Astrocyte of the spinal cord (primary cell): Measurements from ENCODE around the gene RUNDC3A.
"Not testable (repeated sequence)": the region's sequence is repeated elsewhere in the genome, so short reads cannot be mapped to it uniquely, and the experiment has no call there.

Experiments
- DNase-seq: peaks from one replicate; pipeline ENCODE4 v3.0.0; 2011; ENCODE audit warnings: low read depth, low spot score
- H3K4me3 ChIP-seq: 2 replicates; pipeline ENCODE4 v1.5.1; 2011; ENCODE audit warnings: low read depth, mild to moderate bottlenecking, low read length, moderate library complexity
- in situ Hi-C: cut with HindIII; loops from 2 replicates; pipeline ENCODE4 v1.10.0; 2017; ENCODE audit warnings: low sequenced_read_pairs
- TF ChIP-seq, protein P1 (sequence below): IDR thresholded peaks from 2 replicates; pipeline ENCODE4 v1.5.1; 2012; ENCODE audit warnings: low read depth, mild to moderate bottlenecking, low read length, inconsistent platforms

The RUNDC3A gene

DNA sequence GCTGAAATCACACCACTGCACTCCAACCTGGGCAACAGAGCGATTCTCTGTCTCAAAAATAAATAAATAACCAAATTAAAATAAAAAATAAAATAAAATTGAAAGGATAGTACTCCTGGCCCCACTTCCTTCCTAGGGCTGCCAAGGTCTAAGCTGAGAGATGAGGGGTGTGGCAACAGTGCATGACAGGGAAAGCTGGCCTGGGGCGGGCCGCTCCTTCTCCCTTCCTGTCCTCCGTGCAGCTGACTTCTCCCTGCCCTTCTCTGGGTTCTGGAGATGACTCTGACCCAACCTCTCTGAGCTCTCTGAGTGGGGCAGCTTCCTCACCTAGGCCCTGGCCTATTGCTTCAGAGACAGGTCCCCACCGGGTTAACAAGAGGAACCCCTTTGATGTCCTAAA is 25.0 kb downstream of the RUNDC3A start:
- TF ChIP-seq, protein P1, sequence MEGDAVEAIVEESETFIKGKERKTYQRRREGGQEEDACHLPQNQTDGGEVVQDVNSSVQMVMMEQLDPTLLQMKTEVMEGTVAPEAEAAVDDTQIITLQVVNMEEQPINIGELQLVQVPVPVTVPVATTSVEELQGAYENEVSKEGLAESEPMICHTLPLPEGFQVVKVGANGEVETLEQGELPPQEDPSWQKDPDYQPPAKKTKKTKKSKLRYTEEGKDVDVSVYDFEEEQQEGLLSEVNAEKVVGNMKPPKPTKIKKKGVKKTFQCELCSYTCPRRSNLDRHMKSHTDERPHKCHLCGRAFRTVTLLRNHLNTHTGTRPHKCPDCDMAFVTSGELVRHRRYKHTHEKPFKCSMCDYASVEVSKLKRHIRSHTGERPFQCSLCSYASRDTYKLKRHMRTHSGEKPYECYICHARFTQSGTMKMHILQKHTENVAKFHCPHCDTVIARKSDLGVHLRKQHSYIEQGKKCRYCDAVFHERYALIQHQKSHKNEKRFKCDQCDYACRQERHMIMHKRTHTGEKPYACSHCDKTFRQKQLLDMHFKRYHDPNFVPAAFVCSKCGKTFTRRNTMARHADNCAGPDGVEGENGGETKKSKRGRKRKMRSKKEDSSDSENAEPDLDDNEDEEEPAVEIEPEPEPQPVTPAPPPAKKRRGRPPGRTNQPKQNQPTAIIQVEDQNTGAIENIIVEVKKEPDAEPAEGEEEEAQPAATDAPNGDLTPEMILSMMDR, result no peak
- no peak for DNase-seq
- no peak overlapping the region for H3K4me3 ChIP-seq
- in situ Hi-C loops, result no loop called here

DNA sequence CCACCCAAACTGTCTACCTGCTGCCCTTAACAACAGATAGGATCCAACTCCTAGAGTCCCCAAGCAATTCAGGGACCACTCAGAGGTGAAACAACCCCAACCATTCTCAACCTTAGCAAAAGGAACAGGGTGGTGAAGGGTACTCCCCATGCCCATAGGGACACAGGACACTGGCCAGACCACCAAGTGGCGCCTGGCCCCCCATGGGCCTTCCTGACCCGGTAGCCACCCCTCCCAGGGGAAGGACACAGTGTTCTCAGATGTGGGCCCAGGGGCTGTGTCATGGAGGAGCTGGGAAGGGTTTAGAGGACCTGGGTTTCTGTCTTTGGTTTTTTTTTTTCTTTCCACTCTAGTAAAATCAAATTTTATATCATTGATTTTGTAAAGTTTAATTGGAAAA is 25.9 kb downstream of the RUNDC3A start:
- in situ Hi-C loops, result no loop called here
- H3K4me3 ChIP-seq, result no peak overlapping the region
- TF ChIP-seq, protein P1, result no peak
- DNase-seq, result no peak

DNA sequence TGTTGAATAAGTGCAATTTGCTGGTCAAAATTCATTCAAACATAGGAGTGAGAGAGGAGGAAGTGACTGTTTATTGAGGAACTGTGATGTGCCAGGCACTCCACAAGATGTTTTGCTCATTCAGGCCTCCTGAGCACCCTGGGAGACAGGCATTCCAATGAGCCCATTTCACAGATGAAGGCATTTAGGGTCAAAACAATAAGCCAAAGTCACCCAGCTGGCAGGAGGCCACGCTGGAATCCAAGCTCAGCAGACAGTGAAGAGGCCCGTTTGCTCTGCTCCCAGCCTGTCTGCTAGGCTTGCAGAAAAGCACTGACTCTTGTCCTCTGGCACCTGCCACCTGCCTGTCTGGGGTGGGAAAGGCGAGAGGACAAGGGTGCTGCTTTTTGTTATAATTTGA is 26.3 kb downstream of the RUNDC3A start:
- no peak for DNase-seq
- TF ChIP-seq, protein P1, result no peak
- H3K4me3 ChIP-seq, result no peak overlapping the region
- in situ Hi-C loops, result no loop called here

DNA sequence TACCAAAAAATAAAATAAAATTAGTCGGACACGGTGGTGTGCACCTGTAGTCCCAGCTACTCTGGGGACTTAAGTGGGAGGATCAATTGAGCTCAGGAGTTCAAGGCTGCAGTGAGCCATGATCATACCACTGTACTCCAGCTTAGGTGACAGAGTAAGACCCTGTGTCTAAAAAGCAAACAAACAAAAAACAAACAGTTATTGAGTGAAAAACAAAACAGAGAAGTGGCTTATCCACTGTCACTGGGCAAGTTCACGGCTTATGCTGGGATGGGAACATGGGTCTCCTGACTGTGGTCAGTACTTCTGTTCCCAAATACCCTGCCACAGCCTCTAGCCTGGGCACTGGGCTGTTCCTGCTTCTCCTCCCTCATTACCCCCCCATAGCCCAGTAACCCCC is 27.2 kb downstream of the RUNDC3A start:
- in situ Hi-C loops, result no loop called here
- no peak overlapping the region for H3K4me3 ChIP-seq
- no peak for DNase-seq
- TF ChIP-seq, protein P1, result no peak

DNA sequence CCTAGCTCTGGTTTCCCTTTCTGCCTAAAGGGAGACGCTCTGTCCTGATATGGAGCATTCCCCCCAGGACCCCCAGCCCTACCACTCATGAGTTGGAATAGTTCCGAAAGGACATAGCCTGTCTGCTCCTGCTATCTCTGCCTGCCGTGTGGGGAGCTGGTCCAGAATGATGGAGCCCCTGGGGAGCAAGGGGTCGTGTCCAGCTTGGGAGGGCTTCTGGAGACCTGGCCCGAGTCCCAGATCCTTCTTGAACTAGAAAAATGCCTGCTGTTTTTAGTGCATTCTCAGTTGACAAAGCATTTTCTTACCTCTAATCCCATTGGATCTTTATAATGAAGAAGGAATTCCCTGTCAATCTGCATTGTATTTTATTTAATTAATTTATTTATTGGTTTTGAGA is 27.6 kb downstream of the RUNDC3A start:
- no peak overlapping the region for H3K4me3 ChIP-seq
- TF ChIP-seq, protein P1, result no peak
- no peak for DNase-seq
- in situ Hi-C loops, result no loop called here

DNA sequence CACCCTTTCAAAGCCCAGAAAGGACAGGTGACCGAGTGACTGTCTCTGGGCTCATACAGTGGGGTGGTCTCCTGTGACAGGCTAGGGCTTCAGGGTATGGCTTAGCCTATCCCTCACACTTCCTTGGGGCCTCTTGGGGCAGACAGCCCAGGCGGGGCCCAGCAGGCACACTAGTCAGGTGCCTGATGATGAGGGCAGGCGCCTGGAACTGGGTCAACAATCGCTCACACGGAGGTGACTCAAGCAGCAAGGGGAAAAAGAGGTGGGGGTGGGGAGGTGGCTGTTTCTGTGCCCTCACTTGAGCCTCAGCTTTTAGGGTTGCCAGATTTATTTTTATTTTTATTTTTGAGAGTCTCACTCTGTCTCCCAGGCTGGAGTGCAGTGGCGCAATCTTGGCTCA is 30.3 kb downstream of the RUNDC3A start:
- no peak for DNase-seq
- H3K4me3 ChIP-seq, result no peak overlapping the region
- TF ChIP-seq, protein P1, result no peak
- in situ Hi-C loops, result no loop called here

DNA sequence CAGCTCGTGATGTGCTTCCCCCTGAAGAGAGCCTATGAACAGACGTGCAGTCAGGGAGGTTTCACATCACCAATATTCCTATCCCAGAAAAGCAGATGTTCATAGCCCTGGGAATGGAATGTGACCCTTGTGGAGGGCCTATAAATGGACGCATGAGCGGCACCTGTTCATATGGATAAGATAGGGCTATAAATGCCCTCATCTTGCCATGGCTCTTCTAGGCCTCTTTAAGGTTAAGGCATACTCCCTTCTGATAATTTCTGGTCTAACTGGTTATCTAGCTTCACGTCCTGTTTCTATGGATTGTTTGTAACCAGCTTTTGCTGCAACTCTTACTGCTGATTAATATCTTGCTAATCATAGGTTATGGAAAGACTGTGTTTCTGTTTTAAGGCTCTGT is 32.2 kb downstream of the RUNDC3A start:
- H3K4me3 ChIP-seq, in situ Hi-C loops, DNase-seq: not testable (repeated sequence)
